ENCODE results near the gene WNT3A.

- TF ChIP-seq POLR2AphosphoS5 (IDR thresholded peaks at IDR 0.05; ENCODE audit: low read depth) (no peak), CTCF (IDR thresholded peaks at IDR 0.05; ENCODE audit: insufficient read depth, low read length) (no peak), REST (IDR thresholded peaks at IDR 0.05; ENCODE audit: insufficient replicate concordance, low read depth) (no peak)
Measured at GRCh38 chr1:228002792-228003191, 4.0 kb upstream of the WNT3A start.

Measured in HL-60 (cell line).